Choroid plexus epithelial cell (primary cell): ENCODE data around the gene PDZD8.

ENCODE experiments used
- DNase-seq: peaks from one replicate; pipeline ENCODE4 v3.0.0-alpha.2; 2010; ENCODE audit warnings: low read depth
- H3K4me3 ChIP-seq: 2 replicates; pipeline ENCODE4 v1.5.1; 2011; ENCODE audit warnings: low read depth, mild to moderate bottlenecking, control low read depth, low read length, moderate library complexity
- TF ChIP-seq, protein P1 (sequence below): conservative IDR thresholded peaks from 2 replicates; pipeline ENCODE4 v1.5.1; 2011; ENCODE audit warnings: low read depth, mild to moderate bottlenecking, control low read depth, inconsistent platforms, low read length, moderate library complexity

PDZD8 gene

GRCh38 chr10:117268258-117268657, 107.0 kb downstream of the PDZD8 start:
- no peak overlapping the region for H3K4me3 ChIP-seq
- TF ChIP-seq, protein P1, sequence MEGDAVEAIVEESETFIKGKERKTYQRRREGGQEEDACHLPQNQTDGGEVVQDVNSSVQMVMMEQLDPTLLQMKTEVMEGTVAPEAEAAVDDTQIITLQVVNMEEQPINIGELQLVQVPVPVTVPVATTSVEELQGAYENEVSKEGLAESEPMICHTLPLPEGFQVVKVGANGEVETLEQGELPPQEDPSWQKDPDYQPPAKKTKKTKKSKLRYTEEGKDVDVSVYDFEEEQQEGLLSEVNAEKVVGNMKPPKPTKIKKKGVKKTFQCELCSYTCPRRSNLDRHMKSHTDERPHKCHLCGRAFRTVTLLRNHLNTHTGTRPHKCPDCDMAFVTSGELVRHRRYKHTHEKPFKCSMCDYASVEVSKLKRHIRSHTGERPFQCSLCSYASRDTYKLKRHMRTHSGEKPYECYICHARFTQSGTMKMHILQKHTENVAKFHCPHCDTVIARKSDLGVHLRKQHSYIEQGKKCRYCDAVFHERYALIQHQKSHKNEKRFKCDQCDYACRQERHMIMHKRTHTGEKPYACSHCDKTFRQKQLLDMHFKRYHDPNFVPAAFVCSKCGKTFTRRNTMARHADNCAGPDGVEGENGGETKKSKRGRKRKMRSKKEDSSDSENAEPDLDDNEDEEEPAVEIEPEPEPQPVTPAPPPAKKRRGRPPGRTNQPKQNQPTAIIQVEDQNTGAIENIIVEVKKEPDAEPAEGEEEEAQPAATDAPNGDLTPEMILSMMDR: no peak
- DNase-seq: no peak

GRCh38 chr10:117266812-117267211, 108.4 kb downstream of the PDZD8 start:
- H3K4me3 ChIP-seq: no peak overlapping the region
- TF ChIP-seq, protein P1: no peak
- DNase-seq: no peak

DNA sequence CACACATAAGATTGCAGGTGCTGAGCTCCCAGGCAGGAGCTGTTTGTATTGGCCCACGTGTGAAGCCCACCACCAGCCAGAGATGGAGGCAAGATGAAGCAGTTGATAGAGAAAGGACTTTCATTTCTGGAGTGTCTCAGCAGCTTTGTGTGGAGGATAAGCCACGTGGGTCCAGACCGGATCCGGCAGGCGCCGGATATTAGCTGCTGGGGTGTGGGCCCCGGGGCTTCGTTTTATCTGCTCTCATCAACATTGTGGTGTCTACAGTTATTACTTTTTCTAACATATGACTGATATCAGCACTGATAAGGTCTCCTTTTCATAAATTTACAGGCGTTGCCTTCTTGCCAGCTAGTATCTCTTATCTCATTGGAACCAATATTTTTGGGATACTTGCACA, 108.8 kb downstream of the PDZD8 start:
- no peak for DNase-seq
- no peak overlapping the region for H3K4me3 ChIP-seq
- TF ChIP-seq, protein P1: no peak

GRCh38 chr10:117264782-117265181, 110.5 kb downstream of the PDZD8 start:
- H3K4me3 ChIP-seq: no peak overlapping the region
- no peak for DNase-seq
- TF ChIP-seq, protein P1: no peak

- no peak overlapping the region for H3K4me3 ChIP-seq
- no peak for DNase-seq
- TF ChIP-seq, protein P1: no peak
Observed at GRCh38 chr10:117262903-117263293, 112.3 kb downstream of the PDZD8 start.

GRCh38 chr10:117262291-117262902, 112.8 kb downstream of the PDZD8 start:
- no peak overlapping the region for H3K4me3 ChIP-seq
- TF ChIP-seq, protein P1: no peak
- DNase-seq: no peak

DNA sequence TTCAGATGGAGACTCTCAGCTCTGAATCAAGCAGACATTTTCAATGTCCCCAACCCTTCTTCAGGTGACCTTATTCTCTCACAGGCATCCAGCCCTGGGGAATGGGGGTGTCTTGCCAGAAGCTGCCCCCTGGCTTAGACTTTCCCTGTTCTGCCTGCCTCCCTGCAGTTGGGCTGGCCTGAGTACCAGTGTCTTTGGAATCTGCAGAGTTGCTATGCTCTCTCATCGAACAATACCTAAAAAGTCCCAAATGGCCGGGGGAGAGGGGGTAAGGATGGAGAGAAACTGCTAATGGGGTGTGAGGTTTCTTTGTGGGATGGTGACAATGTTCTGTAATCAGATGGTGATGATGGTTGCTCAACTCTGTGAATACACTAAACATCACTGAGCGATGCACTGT, 113.7 kb downstream of the PDZD8 start:
- TF ChIP-seq, protein P1: no peak
- DNase-seq: no peak
- no peak overlapping the region for H3K4me3 ChIP-seq
